Measurements from ENCODE around the gene MRPS34.

DNA sequence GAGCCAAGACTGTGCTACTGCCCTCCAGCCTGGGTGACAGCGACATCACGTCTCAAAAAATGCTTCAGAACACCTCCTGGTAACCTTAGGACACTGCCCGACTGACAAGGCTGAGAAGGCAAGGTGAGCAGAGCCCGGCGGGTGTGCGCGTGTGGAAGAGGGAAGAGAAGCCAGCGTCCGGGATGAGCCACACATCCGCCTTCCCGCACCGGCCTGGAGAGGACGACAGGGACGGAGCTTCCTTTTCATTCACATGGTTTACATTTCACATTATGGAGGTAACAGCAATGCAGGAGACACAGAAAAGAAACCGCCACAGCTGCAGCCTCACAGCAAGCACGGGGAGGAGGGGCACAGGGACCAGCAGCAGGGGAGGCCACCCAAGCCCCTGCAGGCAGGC, 37.2 kb upstream of the MRPS34 start:
- TF ChIP-seq, protein P1, sequence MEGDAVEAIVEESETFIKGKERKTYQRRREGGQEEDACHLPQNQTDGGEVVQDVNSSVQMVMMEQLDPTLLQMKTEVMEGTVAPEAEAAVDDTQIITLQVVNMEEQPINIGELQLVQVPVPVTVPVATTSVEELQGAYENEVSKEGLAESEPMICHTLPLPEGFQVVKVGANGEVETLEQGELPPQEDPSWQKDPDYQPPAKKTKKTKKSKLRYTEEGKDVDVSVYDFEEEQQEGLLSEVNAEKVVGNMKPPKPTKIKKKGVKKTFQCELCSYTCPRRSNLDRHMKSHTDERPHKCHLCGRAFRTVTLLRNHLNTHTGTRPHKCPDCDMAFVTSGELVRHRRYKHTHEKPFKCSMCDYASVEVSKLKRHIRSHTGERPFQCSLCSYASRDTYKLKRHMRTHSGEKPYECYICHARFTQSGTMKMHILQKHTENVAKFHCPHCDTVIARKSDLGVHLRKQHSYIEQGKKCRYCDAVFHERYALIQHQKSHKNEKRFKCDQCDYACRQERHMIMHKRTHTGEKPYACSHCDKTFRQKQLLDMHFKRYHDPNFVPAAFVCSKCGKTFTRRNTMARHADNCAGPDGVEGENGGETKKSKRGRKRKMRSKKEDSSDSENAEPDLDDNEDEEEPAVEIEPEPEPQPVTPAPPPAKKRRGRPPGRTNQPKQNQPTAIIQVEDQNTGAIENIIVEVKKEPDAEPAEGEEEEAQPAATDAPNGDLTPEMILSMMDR (optimal IDR thresholded peaks at IDR 0.05 in 1 of 3, IDR thresholded peaks at IDR 0.05 in 1 of 3, conservative IDR thresholded peaks at IDR 0.05 in 1 of 3; ENCODE audit: extremely low read depth in 1 of 3, insufficient read depth in 2 of 3, low read length in 3 of 3) = no peak
- TF ChIP-seq EZH2 (IDR thresholded peaks at IDR 0.05; ENCODE audit: low read length) = no peak

Measured in keratinocyte (primary cell).